ENCODE measurements around the gene PROC.

GRCh38 chr2:127475788-127476187 is 57.6 kb downstream of the PROC start:
- TF ChIP-seq, protein P1, sequence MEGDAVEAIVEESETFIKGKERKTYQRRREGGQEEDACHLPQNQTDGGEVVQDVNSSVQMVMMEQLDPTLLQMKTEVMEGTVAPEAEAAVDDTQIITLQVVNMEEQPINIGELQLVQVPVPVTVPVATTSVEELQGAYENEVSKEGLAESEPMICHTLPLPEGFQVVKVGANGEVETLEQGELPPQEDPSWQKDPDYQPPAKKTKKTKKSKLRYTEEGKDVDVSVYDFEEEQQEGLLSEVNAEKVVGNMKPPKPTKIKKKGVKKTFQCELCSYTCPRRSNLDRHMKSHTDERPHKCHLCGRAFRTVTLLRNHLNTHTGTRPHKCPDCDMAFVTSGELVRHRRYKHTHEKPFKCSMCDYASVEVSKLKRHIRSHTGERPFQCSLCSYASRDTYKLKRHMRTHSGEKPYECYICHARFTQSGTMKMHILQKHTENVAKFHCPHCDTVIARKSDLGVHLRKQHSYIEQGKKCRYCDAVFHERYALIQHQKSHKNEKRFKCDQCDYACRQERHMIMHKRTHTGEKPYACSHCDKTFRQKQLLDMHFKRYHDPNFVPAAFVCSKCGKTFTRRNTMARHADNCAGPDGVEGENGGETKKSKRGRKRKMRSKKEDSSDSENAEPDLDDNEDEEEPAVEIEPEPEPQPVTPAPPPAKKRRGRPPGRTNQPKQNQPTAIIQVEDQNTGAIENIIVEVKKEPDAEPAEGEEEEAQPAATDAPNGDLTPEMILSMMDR (conservative IDR thresholded peaks at IDR 0.05 in 1 of 2, IDR thresholded peaks at IDR 0.05 in 1 of 2; ENCODE audit: low read depth in 1 of 2, low read length in 2 of 2): no peak
- TF ChIP-seq EZH2 (IDR thresholded peaks at IDR 0.05; ENCODE audit: low read length, missing control alignments): no peak
